OCI-LY1 (cell line): ENCODE data around the gene FYN.

Experiments
- H2AFZ ChIP-seq: fragments of 200-600 bp; sonication (generic), shearing (Covaris generic); 2 replicates; pipeline ENCODE4 v1.6.0; 2014; ENCODE audit warnings: antibody characterized with exemption, mild to moderate bottlenecking, low read length
- H3F3A ChIP-seq: fragments of 200-600 bp; sonication (generic), shearing (Covaris generic); 2 replicates; pipeline ENCODE4 v1.6.0; 2014; ENCODE audit warnings: mild to moderate bottlenecking, antibody characterized with exemption, low read length, moderate library complexity; ENCODE audit not compliant: insufficient read depth
- H3K27ac ChIP-seq: fragments of 200-600 bp; sonication (generic); 2 replicates; pipeline ENCODE4 v1.5.1; 2014; ENCODE audit warnings: low read length, mixed run types, mild to moderate bottlenecking, low read depth; ENCODE audit not compliant: poor library complexity, severe bottlenecking
- H3K27me3 ChIP-seq: fragments of 200-600 bp; sonication (generic); 2 replicates; pipeline ENCODE4 v1.6.0; 2014; ENCODE audit warnings: antibody characterized with exemption, mild to moderate bottlenecking, low read length, moderate library complexity; ENCODE audit not compliant: insufficient read depth
- H3K36me3 ChIP-seq: fragments of 200-600 bp; sonication (generic); 2 replicates; pipeline ENCODE4 v1.6.1; 2014; ENCODE audit warnings: mild to moderate bottlenecking, antibody characterized with exemption, low read length, moderate library complexity, mixed read lengths; ENCODE audit not compliant: insufficient read depth
- H3K4me1 ChIP-seq: fragments of 200-600 bp; sonication (generic); 2 replicates; pipeline ENCODE4 v1.5.1; 2014; ENCODE audit warnings: mild to moderate bottlenecking, low read length, moderate library complexity; ENCODE audit not compliant: insufficient read depth, severe bottlenecking
- H3K4me2 ChIP-seq: fragments of 200-600 bp; sonication (generic), shearing (Covaris generic); 2 replicates; pipeline ENCODE4 v1.6.1; 2014; ENCODE audit warnings: low read length
- H3K4me3 ChIP-seq: fragments of 200-600 bp; sonication (generic); 2 replicates; pipeline ENCODE4 v1.5.1; 2014; ENCODE audit warnings: low read length, low read depth, mild to moderate bottlenecking, mixed read lengths; ENCODE audit not compliant: poor library complexity, severe bottlenecking
- H3K79me2 ChIP-seq: fragments of 200-600 bp; shearing (Covaris generic); 2 replicates; pipeline ENCODE4 v1.6.1; 2016; ENCODE audit warnings: mixed run types, low read length, mixed read lengths; ENCODE audit not compliant: insufficient read depth
- H3K9ac ChIP-seq: fragments of 200-600 bp; sonication (generic), shearing (Covaris generic); 2 replicates; pipeline ENCODE4 v1.6.1; 2014; ENCODE audit warnings: mild to moderate bottlenecking, low read length, mixed read lengths
- H3K9me2 ChIP-seq: fragments of 200-600 bp; sonication (generic), shearing (Covaris generic); 2 replicates; pipeline ENCODE4 v1.6.1; 2014; ENCODE audit warnings: low read depth, mild to moderate bottlenecking, low read length, mixed read lengths
- H3K9me3 ChIP-seq: fragments of 200-600 bp; shearing (Covaris generic); 2 replicates; pipeline ENCODE4 v1.6.1; 2014; ENCODE audit warnings: low read length, mixed read lengths
- H4K20me1 ChIP-seq: fragments of 200-600 bp; sonication (generic), shearing (Covaris generic); 2 replicates; pipeline ENCODE4 v1.6.0; 2016; ENCODE audit warnings: mild to moderate bottlenecking, low read length; ENCODE audit not compliant: insufficient read depth
- EZH2 ChIP-seq: fragments of 200-600 bp; sonication (generic), shearing (Covaris generic); IDR thresholded peaks from 2 replicates; pipeline ENCODE4 v1.8.0; 2017; ENCODE audit warnings: borderline replicate concordance, mixed run types, mild to moderate bottlenecking, antibody characterized with exemption, low read length, moderate library complexity, mixed read lengths
- TF ChIP-seq, protein P1 (sequence below): fragments of 200-600 bp; sonication (generic), shearing (Covaris generic); IDR thresholded peaks from 2 replicates; pipeline ENCODE4 v1.5.1; 2017; ENCODE audit warnings: mild to moderate bottlenecking, antibody characterized with exemption, low read length, moderate library complexity, mixed read lengths

FYN gene

DNA sequence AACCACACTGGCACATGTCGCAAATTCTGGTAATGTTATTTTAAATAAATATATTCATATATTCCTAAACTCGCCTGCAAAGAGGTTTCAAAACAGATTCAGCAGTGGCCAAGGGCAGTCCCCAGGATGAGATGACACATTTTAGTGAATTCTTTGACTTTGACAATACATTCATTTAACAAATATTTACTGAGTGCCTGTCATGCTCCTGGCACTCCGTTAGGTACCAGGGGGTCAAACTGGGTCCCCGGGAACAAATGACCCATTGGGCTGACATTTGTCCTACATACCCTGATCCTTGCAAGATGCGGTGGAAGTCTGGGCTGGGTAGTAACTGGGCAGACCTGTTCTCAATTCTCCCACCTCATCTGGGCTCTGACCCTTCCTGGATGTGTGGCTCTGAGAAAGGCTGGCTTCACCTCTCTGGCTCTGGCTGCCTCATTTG, 74.9 kb downstream of the FYN start:
- no peaks in the 10 kb centered on the region for H3K4me1 ChIP-seq
- no peaks in the 10 kb centered on the region for H3K36me3 ChIP-seq
- no peaks in the 10 kb centered on the region for H3K27me3 ChIP-seq
- H2AFZ ChIP-seq, result no peak overlapping the region
- H3K27ac ChIP-seq, result no peak overlapping the region
- TF ChIP-seq EZH2, result no peak
- TF ChIP-seq, protein P1, sequence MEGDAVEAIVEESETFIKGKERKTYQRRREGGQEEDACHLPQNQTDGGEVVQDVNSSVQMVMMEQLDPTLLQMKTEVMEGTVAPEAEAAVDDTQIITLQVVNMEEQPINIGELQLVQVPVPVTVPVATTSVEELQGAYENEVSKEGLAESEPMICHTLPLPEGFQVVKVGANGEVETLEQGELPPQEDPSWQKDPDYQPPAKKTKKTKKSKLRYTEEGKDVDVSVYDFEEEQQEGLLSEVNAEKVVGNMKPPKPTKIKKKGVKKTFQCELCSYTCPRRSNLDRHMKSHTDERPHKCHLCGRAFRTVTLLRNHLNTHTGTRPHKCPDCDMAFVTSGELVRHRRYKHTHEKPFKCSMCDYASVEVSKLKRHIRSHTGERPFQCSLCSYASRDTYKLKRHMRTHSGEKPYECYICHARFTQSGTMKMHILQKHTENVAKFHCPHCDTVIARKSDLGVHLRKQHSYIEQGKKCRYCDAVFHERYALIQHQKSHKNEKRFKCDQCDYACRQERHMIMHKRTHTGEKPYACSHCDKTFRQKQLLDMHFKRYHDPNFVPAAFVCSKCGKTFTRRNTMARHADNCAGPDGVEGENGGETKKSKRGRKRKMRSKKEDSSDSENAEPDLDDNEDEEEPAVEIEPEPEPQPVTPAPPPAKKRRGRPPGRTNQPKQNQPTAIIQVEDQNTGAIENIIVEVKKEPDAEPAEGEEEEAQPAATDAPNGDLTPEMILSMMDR, result no peak
- no peak overlapping the region for H3K4me2 ChIP-seq
- H4K20me1 ChIP-seq, result no peaks in the 10 kb centered on the region
- H3K9me2 ChIP-seq, result no peaks in the 10 kb centered on the region
- no peaks in the 10 kb centered on the region for H3F3A ChIP-seq
- H3K9ac ChIP-seq, result no peak overlapping the region
- no peaks in the 10 kb centered on the region for H3K79me2 ChIP-seq
- H3K4me3 ChIP-seq, result no peak overlapping the region
- no peaks in the 10 kb centered on the region for H3K9me3 ChIP-seq

DNA sequence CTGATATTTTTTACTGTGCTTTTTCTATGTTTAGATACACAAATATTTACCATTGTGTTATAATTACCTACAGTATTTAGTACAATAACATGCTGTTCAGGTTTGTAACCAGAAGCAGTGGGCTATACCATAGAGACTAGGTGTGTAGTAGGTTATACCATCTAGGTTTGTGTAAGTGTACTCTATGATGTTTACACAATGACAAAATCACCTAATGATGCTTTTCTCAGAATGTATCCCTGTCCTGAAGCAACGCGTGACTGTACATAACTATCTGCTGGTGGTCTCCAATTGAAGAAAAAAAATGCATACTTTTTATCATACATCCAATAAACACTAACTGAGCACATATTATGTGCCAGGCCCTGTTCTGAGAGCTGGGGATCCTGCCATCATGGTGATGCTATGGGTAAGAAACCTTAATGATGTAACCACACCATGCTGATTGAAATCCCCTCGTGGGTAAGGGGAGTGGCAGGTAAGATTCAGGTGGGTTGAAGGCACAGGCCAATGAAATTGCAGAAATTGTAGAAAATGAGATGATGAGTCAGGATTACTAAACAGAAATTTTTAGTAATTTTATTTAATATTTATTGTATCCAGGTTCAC, 76.8 kb downstream of the FYN start:
- no peaks in the 10 kb centered on the region for H3K79me2 ChIP-seq
- no peaks in the 10 kb centered on the region for H3K4me1 ChIP-seq

DNA sequence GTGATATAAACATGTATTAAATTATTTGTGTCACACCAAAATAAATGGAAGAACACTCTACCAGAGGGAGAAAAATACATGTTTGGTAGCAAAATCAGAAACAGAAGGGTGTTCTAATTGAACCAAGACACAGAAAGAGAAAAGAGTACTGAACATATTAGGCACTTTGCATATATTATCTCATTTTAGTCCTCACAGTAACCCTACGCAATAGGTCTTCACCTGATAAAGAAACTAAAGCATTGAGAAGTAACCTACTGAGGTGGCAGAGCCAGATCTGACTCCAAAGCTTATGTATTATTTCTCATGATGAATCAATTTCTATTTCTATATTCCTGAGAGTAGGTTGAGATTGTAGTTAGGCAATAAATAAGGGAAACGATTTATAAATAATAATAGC, 77.7 kb downstream of the FYN start:
- H4K20me1 ChIP-seq, result no peaks in the 10 kb centered on the region
- H2AFZ ChIP-seq, result no peak overlapping the region
- no peak overlapping the region for H3K27ac ChIP-seq
- H3K4me1 ChIP-seq, result no peaks in the 10 kb centered on the region
- no peaks in the 10 kb centered on the region for H3F3A ChIP-seq
- H3K4me2 ChIP-seq, result no peak overlapping the region
- no peaks in the 10 kb centered on the region for H3K9me3 ChIP-seq
- H3K36me3 ChIP-seq, result no peaks in the 10 kb centered on the region
- H3K9ac ChIP-seq, result no peak overlapping the region
- TF ChIP-seq EZH2, result no peak
- TF ChIP-seq, protein P1, result no peak
- H3K4me3 ChIP-seq, result no peak overlapping the region
- H3K79me2 ChIP-seq, result no peaks in the 10 kb centered on the region
- no peaks in the 10 kb centered on the region for H3K27me3 ChIP-seq
- H3K9me2 ChIP-seq, result no peaks in the 10 kb centered on the region

More for the DNA sequence above, 76.8 kb downstream of the FYN start:
- Histone ChIP-seq H4K20me1 (no peaks in the 10 kb centered on the region), H2AFZ (no peak overlapping the region), H3K27ac (no peak overlapping the region), H3K4me2 (no peak overlapping the region), H3K9me3 (no peaks in the 10 kb centered on the region), H3K9ac (no peak overlapping the region), H3K4me3 (no peak overlapping the region), H3F3A (no peaks in the 10 kb centered on the region), H3K27me3 (no peaks in the 10 kb centered on the region), H3K36me3 (no peaks in the 10 kb centered on the region), H3K9me2 (no peaks in the 10 kb centered on the region)
- TF ChIP-seq, protein P1, result no peak
- TF ChIP-seq EZH2, result no peak
